CD4-positive, alpha-beta memory T cell (primary cell): ENCODE results near the gene TTI1. TPM values are rescaled to one million over a fixed set of nuclear protein-coding genes. Genes with fewer than 3 reads are reported as not detected.

ENCODE experiments used
- CTCF ChIA-PET: fragments of 350-600 bp; sonication (Branson Sonifier 250); formaldehyde crosslinking; loops from one replicate; lab custom pipeline; 2021; ENCODE audit warnings: inconsistent platforms; ENCODE audit not compliant: partially characterized antibody; lab: Charles Lee
- POLR2A ChIA-PET: fragments of 350-600 bp; sonication (Branson Sonifier 250); formaldehyde crosslinking; loops from one replicate; lab custom pipeline; 2021; ENCODE audit not compliant: partially characterized antibody; lab: Charles Lee
- DNase-seq, 5 donors: peaks; one replicate each; pipeline versions ENCODE4 v3.0.0 to v3.0.0-alpha.2; 2020 to 2022; ENCODE audit warnings: mixed read lengths in 1 of 5
- H3K27ac ChIP-seq: one replicate; pipeline ENCODE4 v1.7.0; 2013; ENCODE audit warnings: low read depth, low read length
- H3K27me3 ChIP-seq: 2 replicates; pipeline ENCODE4 v1.7.0; 2013; ENCODE audit warnings: mild to moderate bottlenecking, low read length, moderate library complexity; ENCODE audit not compliant: insufficient read depth
- H3K36me3 ChIP-seq: 2 replicates; pipeline ENCODE4 v1.7.0; 2013; ENCODE audit warnings: mild to moderate bottlenecking, low read length, moderate library complexity; ENCODE audit not compliant: insufficient read depth
- H3K4me1 ChIP-seq: 2 replicates; pipeline ENCODE4 v1.7.0; 2013; ENCODE audit warnings: mild to moderate bottlenecking, low read length, moderate library complexity; ENCODE audit not compliant: insufficient read depth
- H3K4me3 ChIP-seq, 2 donors: one replicate each; pipeline ENCODE4 v1.7.0; 2013; ENCODE audit warnings: low read length in 2 of 2, mild to moderate bottlenecking in 1 of 2
- H3K9me3 ChIP-seq, 2 donors: one replicate each; pipeline ENCODE4 v1.7.0; 2013; ENCODE audit warnings: low read length in 2 of 2, control low read depth in 1 of 2; ENCODE audit not compliant: control insufficient read depth in 1 of 2
- H3K27ac Mint-ChIP-seq, 7 donors: one replicate each; pipeline ENCODE4 v1.8.0; 2020 to 2021; ENCODE audit warnings: mixed read lengths in 7 of 7, mild to moderate bottlenecking in 6 of 7, inconsistent platforms in 3 of 7, moderate library complexity in 3 of 7
- H3K27me3 Mint-ChIP-seq, 2 donors: one replicate each; pipeline ENCODE4 v1.8.0; 2020 to 2021; ENCODE audit warnings: mixed read lengths in 2 of 2
- H3K36me3 Mint-ChIP-seq, 2 donors: one replicate each; pipeline ENCODE4 v1.8.0; 2020 to 2021; ENCODE audit warnings: mixed read lengths in 2 of 2, inconsistent platforms in 1 of 2, mild to moderate bottlenecking in 1 of 2
- H3K4me1 Mint-ChIP-seq, 4 donors: one replicate each; pipeline ENCODE4 v1.8.0; 2020 to 2021; ENCODE audit warnings: mixed read lengths in 4 of 4, mild to moderate bottlenecking in 1 of 4
- H3K4me3 Mint-ChIP-seq, 8 donors: one replicate each; pipeline ENCODE4 v1.8.0; 2020 to 2021; ENCODE audit warnings: mixed read lengths in 8 of 8, mild to moderate bottlenecking in 7 of 8, moderate library complexity in 6 of 8, inconsistent platforms in 3 of 8
- H3K9me3 Mint-ChIP-seq, 8 donors: one replicate each; pipeline ENCODE4 v1.8.0; 2020 to 2021; ENCODE audit warnings: mixed read lengths in 8 of 8, mild to moderate bottlenecking in 5 of 8, inconsistent platforms in 3 of 8, moderate library complexity in 1 of 8
- intact Hi-C: fragments of 100-400 bp; cut with micrococcal nuclease; formaldehyde crosslinking; loops from one replicate; pipeline ENCODE4 v1.15.1; 2023
- polyA plus RNA-seq, 2 donors: library from polyadenylated mRNA; unstranded; fragments of 300-500 nt; fragmentation: Illumina TruSeq; gene quantifications; one replicate each; pipeline ENCODE4 v1.2.3, GENCODE V29; 2021
- total RNA-seq, 2 experiments: library from RNA; stranded (reverse); gene quantifications; one replicate each; pipeline ENCODE4 v1.2.3, GENCODE V29; 2021

The TTI1 gene
- total and polyA plus RNA-seq, 4 experiments from 2014 or later = 13.0 to 26.6 (median 22.9) TPM

DNA sequence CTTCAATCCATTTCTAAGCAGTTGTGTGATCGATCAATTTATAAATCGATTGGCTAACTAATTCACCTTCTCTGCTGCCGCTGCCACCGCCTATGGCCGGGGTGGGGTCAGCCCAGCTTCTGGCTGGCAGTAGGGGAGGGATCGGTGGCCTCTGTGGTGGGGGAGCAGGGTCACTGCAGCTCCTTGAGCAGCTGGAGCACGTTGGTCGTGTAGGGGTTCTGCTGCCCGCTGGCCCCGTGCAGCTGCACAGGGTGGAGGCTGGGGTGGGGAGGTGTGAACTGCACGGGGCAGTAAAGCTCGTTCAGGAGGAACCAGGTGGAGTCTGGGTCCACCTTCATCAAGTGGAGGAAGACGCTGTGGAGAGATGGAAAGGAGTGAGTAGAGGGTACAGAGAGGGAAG is 50.0 kb downstream of the TTI1 start:
- intact Hi-C loops = no loop called here
- Histone ChIP-seq H3K27ac (no peak overlapping the region), H3K4me1 (no peaks in the 10 kb centered on the region), H3K27me3 (no peaks in the 10 kb centered on the region), H3K4me3 (no peak overlapping the region), H3K36me3 (no peaks in the 10 kb centered on the region), H3K9me3 (no peaks in the 10 kb centered on the region)
- Mint-ChIP-seq H3K36me3 (peaks cover 56 to 67% of the 10 kb centered on the region in 2 donors), H3K9me3 (no peaks in the 10 kb centered on the region), H3K4me1 (no peaks in the 10 kb centered on the region), H3K27ac (no peak overlapping the region), H3K4me3 (no peak overlapping the region), H3K27me3 (no peaks in the 10 kb centered on the region)
- ChIA-PET CTCF (interaction anchor here (1.5 kb wide), 1 partner anchor 9 kb away, joined by 6 read pairs; no protein-coding TSS in a partner anchor), POLR2A (no interaction called here)
- DNase-seq = no peak

DNA sequence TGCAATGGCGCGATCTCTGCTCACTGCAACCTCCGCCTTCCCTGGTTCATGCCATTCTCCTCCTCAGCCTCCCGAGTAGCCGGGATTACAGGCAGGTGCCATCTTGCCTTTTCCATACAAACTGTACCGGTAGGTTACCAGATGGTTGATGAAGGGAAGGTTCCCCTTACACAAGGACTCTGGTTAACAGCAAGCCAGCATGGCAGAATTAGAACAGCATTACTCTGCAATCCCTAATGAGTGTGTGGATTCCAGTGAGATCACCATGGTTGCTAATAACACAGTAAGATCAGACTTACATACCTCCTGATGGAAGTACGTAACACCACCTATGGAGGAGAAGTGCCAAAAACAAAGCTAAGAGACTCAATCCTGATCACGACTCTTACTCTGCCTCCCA is 51.7 kb downstream of the TTI1 start:
- Mint-ChIP-seq H3K27ac (no peak overlapping the region), H3K36me3 (peaks cover 44 to 58% of the 10 kb centered on the region in 2 donors), H3K27me3 (no peaks in the 10 kb centered on the region), H3K4me1 (peaks cover 0 to 6% (median 3%) of the 10 kb centered on the region in 4 donors), H3K9me3 (peaks cover 0 to 2% (median 0%) of the 10 kb centered on the region in 8 donors), H3K4me3 (no peak overlapping the region)
- Histone ChIP-seq H3K4me1 (no peaks in the 10 kb centered on the region), H3K27ac (no peak overlapping the region), H3K36me3 (no peaks in the 10 kb centered on the region), H3K9me3 (no peaks in the 10 kb centered on the region), H3K4me3 (no peak overlapping the region), H3K27me3 (no peaks in the 10 kb centered on the region)
- ChIA-PET CTCF (no interaction called here), POLR2A (interaction anchor here (1.0 kb wide), 1 partner anchor 52 kb away, joined by 3 read pairs; the partner anchor contains the start of genes RPRD1B and TTI1)
- intact Hi-C loops = no loop called here
- DNase-seq = no peak

- CTCF ChIA-PET = interaction anchor here (1.0 kb wide), 1 partner anchor 10 kb away, joined by 3 read pairs; no protein-coding TSS in a partner anchor
- Mint-ChIP-seq H3K36me3 (peaks cover 42 to 53% of the 10 kb centered on the region in 2 donors), H3K27me3 (no peaks in the 10 kb centered on the region), H3K4me3 (no peak overlapping the region), H3K27ac (no peak overlapping the region), H3K9me3 (peaks cover 0 to 2% (median 0%) of the 10 kb centered on the region in 8 donors), H3K4me1 (peaks cover 0 to 6% (median 3%) of the 10 kb centered on the region in 4 donors)
- Histone ChIP-seq H3K36me3 (no peaks in the 10 kb centered on the region), H3K4me3 (no peak overlapping the region), H3K27me3 (no peaks in the 10 kb centered on the region), H3K9me3 (no peaks in the 10 kb centered on the region), H3K4me1 (no peaks in the 10 kb centered on the region), H3K27ac (no peak overlapping the region)
- no peak for DNase-seq
- POLR2A ChIA-PET = interaction anchor here (1.0 kb wide), 1 partner anchor 52 kb away, joined by 3 read pairs; the partner anchor contains the start of genes RPRD1B and TTI1
- intact Hi-C loops = no loop called here
These were observed 52.4 kb downstream of the TTI1 start for GRCh38 chr20:37980876-37981275.

GRCh38 chr20:37980383-37980782 is 52.9 kb downstream of the TTI1 start:
- Mint-ChIP-seq H3K9me3 (peaks cover 0 to 2% (median 0%) of the 10 kb centered on the region in 8 donors), H3K4me3 (no peak overlapping the region), H3K36me3 (peaks cover 42 to 52% of the 10 kb centered on the region in 2 donors), H3K27ac (no peak overlapping the region), H3K27me3 (no peaks in the 10 kb centered on the region), H3K4me1 (peaks cover 0 to 6% (median 3%) of the 10 kb centered on the region in 4 donors)
- no peak for DNase-seq
- CTCF ChIA-PET = interaction anchor here (1.0 kb wide), 1 partner anchor 11 kb away, joined by 3 read pairs; no protein-coding TSS in a partner anchor
- Histone ChIP-seq H3K36me3 (no peaks in the 10 kb centered on the region), H3K9me3 (no peaks in the 10 kb centered on the region), H3K27ac (no peak overlapping the region), H3K4me1 (no peaks in the 10 kb centered on the region), H3K27me3 (no peaks in the 10 kb centered on the region), H3K4me3 (no peak overlapping the region)
- intact Hi-C loops = no loop called here
- POLR2A ChIA-PET = interaction anchor here (1.0 kb wide), 1 partner anchor 53 kb away, joined by 3 read pairs; the partner anchor contains the start of genes RPRD1B and TTI1

- no peaks in the 10 kb centered on the region for H3K4me1 ChIP-seq
- POLR2A ChIA-PET = no interaction called here
- CTCF ChIA-PET = interaction anchor here (0.8 kb wide), 1 partner anchor 11 kb away, joined by 3 read pairs; no protein-coding TSS in a partner anchor
- Mint-ChIP-seq H3K9me3 (peaks cover 0 to 2% (median 0%) of the 10 kb centered on the region in 8 donors), H3K36me3 (peaks cover 32 to 43% of the 10 kb centered on the region in 2 donors), H3K4me3 (no peak overlapping the region), H3K27me3 (no peaks in the 10 kb centered on the region), H3K27ac (no peak overlapping the region), H3K4me1 (peaks cover 0 to 6% (median 3%) of the 10 kb centered on the region in 4 donors)
- H3K27me3 ChIP-seq = no peaks in the 10 kb centered on the region
- no peak overlapping the region for H3K4me3 ChIP-seq
- no peaks in the 10 kb centered on the region for H3K36me3 ChIP-seq
- H3K9me3 ChIP-seq = no peaks in the 10 kb centered on the region
- intact Hi-C loops = no loop called here
- no peak for DNase-seq
- H3K27ac ChIP-seq = no peak overlapping the region
These were observed 54.0 kb downstream of the TTI1 start for GRCh38 chr20:37979021-37979985.

DNA sequence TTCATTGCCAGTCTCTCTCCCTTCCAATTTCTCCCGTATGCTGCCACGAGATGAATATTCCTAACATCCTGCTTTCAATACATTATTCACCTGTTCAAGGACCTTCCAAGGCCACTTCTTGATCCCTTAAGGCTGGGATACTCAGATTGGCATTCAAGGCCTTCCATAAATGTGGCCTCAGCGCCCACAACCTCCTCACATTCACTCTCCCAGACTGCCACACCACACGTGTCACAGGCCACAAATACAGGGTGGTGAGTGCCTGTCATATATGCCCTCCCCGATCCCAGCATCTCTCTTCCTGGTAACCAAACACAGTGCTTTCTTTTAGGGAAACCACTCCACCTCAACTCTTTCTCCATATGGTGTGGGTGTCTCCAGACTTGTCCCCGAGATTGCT is 55.5 kb downstream of the TTI1 start:
- peak overlapping the region in 1 of 8 donors; percentile 18 for H3K4me3 Mint-ChIP-seq
- no peak overlapping the region for H3K4me3 ChIP-seq
- intact Hi-C loops = no loop called here
- H3K9me3 Mint-ChIP-seq = peaks cover 0 to 3% (median 0%) of the 10 kb centered on the region in 8 donors
- H3K4me1 ChIP-seq = no peaks in the 10 kb centered on the region
- no peaks in the 10 kb centered on the region for H3K36me3 ChIP-seq
- H3K36me3 Mint-ChIP-seq = peaks cover 26 to 42% of the 10 kb centered on the region in 2 donors
- H3K4me1 Mint-ChIP-seq = peaks cover 0 to 6% (median 3%) of the 10 kb centered on the region in 4 donors
- no peak for DNase-seq
- H3K27me3 Mint-ChIP-seq = no peaks in the 10 kb centered on the region
- no peaks in the 10 kb centered on the region for H3K27me3 ChIP-seq
- ChIA-PET CTCF (no interaction called here), POLR2A (no interaction called here)
- no peaks in the 10 kb centered on the region for H3K9me3 ChIP-seq
- H3K27ac ChIP-seq = no peak overlapping the region
- no peak overlapping the region for H3K27ac Mint-ChIP-seq

- Mint-ChIP-seq H3K27ac (no peak overlapping the region), H3K4me3 (no peak overlapping the region), H3K4me1 (peaks cover 0 to 6% (median 3%) of the 10 kb centered on the region in 4 donors), H3K9me3 (peaks cover 0 to 3% (median 0%) of the 10 kb centered on the region in 8 donors), H3K36me3 (peaks cover 22 to 42% of the 10 kb centered on the region in 2 donors), H3K27me3 (no peaks in the 10 kb centered on the region)
- POLR2A ChIA-PET = no interaction called here
- no peak for DNase-seq
- Histone ChIP-seq H3K4me3 (no peak overlapping the region), H3K4me1 (no peaks in the 10 kb centered on the region), H3K36me3 (no peaks in the 10 kb centered on the region), H3K27me3 (no peaks in the 10 kb centered on the region), H3K27ac (no peak overlapping the region), H3K9me3 (no peaks in the 10 kb centered on the region)
- CTCF ChIA-PET = no interaction called here
- intact Hi-C loops = no loop called here
These were observed 55.9 kb downstream of the TTI1 start for GRCh38 chr20:37977338-37977737.
